Measurements from ENCODE around the gene RTP2.

RTP2 gene

DNA sequence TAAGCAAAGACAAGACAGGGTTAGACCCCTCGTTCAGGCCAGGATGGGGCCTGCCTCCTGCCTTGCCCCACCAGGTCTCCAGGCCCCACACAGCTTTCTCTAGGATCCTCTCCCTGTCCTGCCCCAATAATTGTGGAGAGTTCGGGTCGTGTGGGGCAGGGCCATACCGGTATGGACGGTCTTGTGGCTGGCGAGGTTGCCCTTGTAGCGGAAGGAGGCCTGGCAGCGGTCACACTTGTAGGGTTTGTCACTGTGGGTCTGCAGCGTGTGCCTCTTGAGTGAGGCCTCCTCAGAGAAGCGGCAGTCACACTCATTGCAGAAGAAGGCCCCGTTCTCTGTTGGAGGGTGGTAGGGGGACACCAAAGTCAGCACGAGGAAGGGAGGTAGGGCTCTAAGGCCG, 24.2 kb upstream of the RTP2 start:
- H3K36me3 ChIP-seq (ENCODE audit: insufficient read depth): no peaks in the 10 kb centered on the region
- H2AFZ ChIP-seq (ENCODE audit: low read depth): no peak overlapping the region
- H3K4me1 ChIP-seq (ENCODE audit: low read depth, poor library complexity, severe bottlenecking): no peaks in the 10 kb centered on the region
- H4K20me1 ChIP-seq (ENCODE audit: insufficient read depth): no peaks in the 10 kb centered on the region
- no peak overlapping the region for H3K4me3 ChIP-seq (IDR thresholded peaks at IDR 0.05; ENCODE audit: insufficient read depth, low read depth, low read length)
- no peak overlapping the region for H3K4me2 ChIP-seq
- H3K27ac ChIP-seq: no peak overlapping the region
- TF ChIP-seq, protein P1, sequence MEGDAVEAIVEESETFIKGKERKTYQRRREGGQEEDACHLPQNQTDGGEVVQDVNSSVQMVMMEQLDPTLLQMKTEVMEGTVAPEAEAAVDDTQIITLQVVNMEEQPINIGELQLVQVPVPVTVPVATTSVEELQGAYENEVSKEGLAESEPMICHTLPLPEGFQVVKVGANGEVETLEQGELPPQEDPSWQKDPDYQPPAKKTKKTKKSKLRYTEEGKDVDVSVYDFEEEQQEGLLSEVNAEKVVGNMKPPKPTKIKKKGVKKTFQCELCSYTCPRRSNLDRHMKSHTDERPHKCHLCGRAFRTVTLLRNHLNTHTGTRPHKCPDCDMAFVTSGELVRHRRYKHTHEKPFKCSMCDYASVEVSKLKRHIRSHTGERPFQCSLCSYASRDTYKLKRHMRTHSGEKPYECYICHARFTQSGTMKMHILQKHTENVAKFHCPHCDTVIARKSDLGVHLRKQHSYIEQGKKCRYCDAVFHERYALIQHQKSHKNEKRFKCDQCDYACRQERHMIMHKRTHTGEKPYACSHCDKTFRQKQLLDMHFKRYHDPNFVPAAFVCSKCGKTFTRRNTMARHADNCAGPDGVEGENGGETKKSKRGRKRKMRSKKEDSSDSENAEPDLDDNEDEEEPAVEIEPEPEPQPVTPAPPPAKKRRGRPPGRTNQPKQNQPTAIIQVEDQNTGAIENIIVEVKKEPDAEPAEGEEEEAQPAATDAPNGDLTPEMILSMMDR (conservative IDR thresholded peaks at IDR 0.05; ENCODE audit: low read depth, low read length): no peak
- no peaks in the 10 kb centered on the region for H3K79me2 ChIP-seq (ENCODE audit: insufficient read depth, low read depth)
- H3K27me3 ChIP-seq (ENCODE audit: insufficient read depth, low read depth): no peaks in the 10 kb centered on the region
- H3K9ac ChIP-seq: no peak overlapping the region

- no peak overlapping the region for H3K27ac ChIP-seq
- no peak overlapping the region for H2AFZ ChIP-seq (ENCODE audit: low read depth)
- no peaks in the 10 kb centered on the region for H4K20me1 ChIP-seq (ENCODE audit: insufficient read depth)
- no peaks in the 10 kb centered on the region for H3K4me1 ChIP-seq (ENCODE audit: low read depth, poor library complexity, severe bottlenecking)
- no peaks in the 10 kb centered on the region for H3K27me3 ChIP-seq (ENCODE audit: insufficient read depth, low read depth)
- H3K4me2 ChIP-seq: no peak overlapping the region
- TF ChIP-seq, protein P1 (conservative IDR thresholded peaks at IDR 0.05; ENCODE audit: low read depth, low read length): no peak
- no peaks in the 10 kb centered on the region for H3K36me3 ChIP-seq (ENCODE audit: insufficient read depth)
- no peak overlapping the region for H3K9ac ChIP-seq
- no peaks in the 10 kb centered on the region for H3K79me2 ChIP-seq (ENCODE audit: insufficient read depth, low read depth)
- no peak overlapping the region for H3K4me3 ChIP-seq (IDR thresholded peaks at IDR 0.05; ENCODE audit: insufficient read depth, low read depth, low read length)
Observed at GRCh38 chr3:187725653-187726370, 23.5 kb upstream of the RTP2 start.

- Histone ChIP-seq H3K4me1 (ENCODE audit: low read depth, poor library complexity, severe bottlenecking) (no peaks in the 10 kb centered on the region), H4K20me1 (ENCODE audit: insufficient read depth) (no peaks in the 10 kb centered on the region), H3K27ac (no peak overlapping the region), H3K27me3 (ENCODE audit: insufficient read depth, low read depth) (no peaks in the 10 kb centered on the region), H3K79me2 (ENCODE audit: insufficient read depth, low read depth) (no peaks in the 10 kb centered on the region), H2AFZ (ENCODE audit: low read depth) (no peak overlapping the region), H3K9ac (no peak overlapping the region), H3K4me3 (IDR thresholded peaks at IDR 0.05; ENCODE audit: insufficient read depth, low read depth, low read length) (no peak overlapping the region), H3K4me2 (no peak overlapping the region), H3K36me3 (ENCODE audit: insufficient read depth) (no peaks in the 10 kb centered on the region)
- TF ChIP-seq, protein P1 (conservative IDR thresholded peaks at IDR 0.05; ENCODE audit: low read depth, low read length): no peak
Observed at GRCh38 chr3:187725224-187725623, 22.9 kb upstream of the RTP2 start.

- H2AFZ ChIP-seq (ENCODE audit: low read depth): no peak overlapping the region
- H3K27ac ChIP-seq: no peak overlapping the region
- H3K27me3 ChIP-seq (ENCODE audit: insufficient read depth, low read depth): no peaks in the 10 kb centered on the region
- no peaks in the 10 kb centered on the region for H3K36me3 ChIP-seq (ENCODE audit: insufficient read depth)
- H3K9ac ChIP-seq: no peak overlapping the region
- no peak overlapping the region for H3K4me3 ChIP-seq (IDR thresholded peaks at IDR 0.05; ENCODE audit: insufficient read depth, low read depth, low read length)
- H4K20me1 ChIP-seq (ENCODE audit: insufficient read depth): no peaks in the 10 kb centered on the region
- H3K4me1 ChIP-seq (ENCODE audit: low read depth, poor library complexity, severe bottlenecking): no peaks in the 10 kb centered on the region
- H3K79me2 ChIP-seq (ENCODE audit: insufficient read depth, low read depth): no peaks in the 10 kb centered on the region
- H3K4me2 ChIP-seq: no peak overlapping the region
- TF ChIP-seq, protein P1 (conservative IDR thresholded peaks at IDR 0.05; ENCODE audit: low read depth, low read length): no peak
Observed at GRCh38 chr3:187722206-187722612, 19.9 kb upstream of the RTP2 start.
